A673 (cell line): ENCODE results near the gene SLC22A15. TPM values are rescaled to one million over a fixed set of nuclear protein-coding genes. Genes with fewer than 3 reads are reported as not detected.
A peak's percentile ranks its signal among the peaks of the same experiment; 100 is the strongest.

Source experiments
- BruUV-seq: library from RNA; stranded (reverse); fragments of 400-500 nt; replicated peaks from 2 replicates; lab custom pipeline; 2021; lab: Mats Ljungman, UMichigan
- CTCF ChIA-PET: fragments of 300-600 bp; sonication (Branson Sonifier 250); formaldehyde crosslinking; loops from one replicate; lab custom pipeline; 2022; ENCODE audit warnings: antibody characterized with exemption; lab: Charles Lee
- POLR2A ChIA-PET: fragments of 300-600 bp; sonication (Branson Sonifier 250); formaldehyde crosslinking; loops from one replicate; lab custom pipeline; 2022; ENCODE audit warnings: antibody characterized with exemption; ENCODE audit not compliant: low non-redundant PET; lab: Charles Lee
- DNase-seq: peaks from one replicate; pipeline ENCODE4 v3.0.0-alpha.2; 2015; ENCODE audit warnings: low spot score
- H3K27ac ChIP-seq: fragments of 200-600 bp; sonication (generic); 2 replicates; pipeline ENCODE4 v1.5.1; 2016; ENCODE audit warnings: mixed run types, low read depth, mild to moderate bottlenecking, mixed read lengths, antibody characterized with exemption, low read length; ENCODE audit not compliant: poor library complexity, severe bottlenecking
- H3K27me3 ChIP-seq: fragments of 200-600 bp; sonication (generic); replicated peaks from 2 replicates; pipeline ENCODE4 v1.6.1; 2017; ENCODE audit warnings: mixed run types, low read depth, mild to moderate bottlenecking, mixed read lengths, antibody characterized with exemption, low read length; ENCODE audit not compliant: insufficient read depth, poor library complexity
- H3K36me3 ChIP-seq: fragments of 200-600 bp; sonication (generic); 2 replicates; pipeline ENCODE4 v1.6.1; 2016; ENCODE audit warnings: mixed run types, mild to moderate bottlenecking, mixed read lengths, antibody characterized with exemption, low read length; ENCODE audit not compliant: insufficient read depth, poor library complexity, severe bottlenecking
- H3K4me1 ChIP-seq: fragments of 200-600 bp; sonication (generic); 2 replicates; pipeline ENCODE4 v1.6.1; 2017; ENCODE audit warnings: mixed run types, mild to moderate bottlenecking, mixed read lengths, antibody characterized with exemption, low read length; ENCODE audit not compliant: insufficient read depth, poor library complexity, severe bottlenecking
- H3K4me3 ChIP-seq: fragments of 200-600 bp; sonication (generic); 2 replicates; pipeline ENCODE4 v1.5.1; 2016; ENCODE audit warnings: low read depth, mixed run types, mild to moderate bottlenecking, mixed read lengths, low read length; ENCODE audit not compliant: poor library complexity, severe bottlenecking
- H3K9me3 ChIP-seq: fragments of 200-600 bp; sonication (generic); 2 replicates; pipeline ENCODE4 v1.6.1; 2016; ENCODE audit warnings: mixed run types, low read depth, mild to moderate bottlenecking, mixed read lengths, antibody characterized with exemption, low read length; ENCODE audit not compliant: poor library complexity, severe bottlenecking
- CTCF ChIP-seq: fragments of 300-800, 200-600 bp; sonication (generic); conservative IDR thresholded peaks from 2 replicates; pipeline ENCODE4 v1.5.1; 2017; ENCODE audit warnings: low read depth, mild to moderate bottlenecking, antibody characterized with exemption, low read length, moderate library complexity, mixed read lengths
- EZH2 ChIP-seq: fragments of 200-600 bp; sonication (generic); IDR thresholded peaks from 2 replicates; pipeline ENCODE4 v1.6.1; 2017; ENCODE audit warnings: borderline replicate concordance, low read depth, mild to moderate bottlenecking, mixed read lengths, antibody characterized with exemption, low read length; ENCODE audit not compliant: poor library complexity, severe bottlenecking
- intact Hi-C: fragments of 100-400 bp; cut with micrococcal nuclease; formaldehyde crosslinking; loops from one replicate; pipeline ENCODE4 v1.10.0; 2022; ENCODE audit not compliant: unreplicated experiment
- total RNA-seq: library from RNA; stranded (reverse); gene quantifications from 2 replicates; pipeline ENCODE4 v1.2.3, GENCODE V29; 2021

The SLC22A15 gene
- total RNA-seq, 1 experiment from 2014 or later: 0.39 TPM

- intact Hi-C loops: no loop called here
- BruUV-seq: no TSS peak
- CTCF ChIA-PET: interaction anchor here (0.6 kb wide), 1 partner anchor 233 kb away, joined by 7 read pairs; no protein-coding TSS in a partner anchor
- H3K9me3 ChIP-seq: no peaks in the 10 kb centered on the region
- peak overlapping the region; percentile 97 for H3K27ac ChIP-seq
- peaks cover 29% of the 10 kb centered on the region for H3K4me1 ChIP-seq
- no peak for TF ChIP-seq EZH2
- TF ChIP-seq CTCF: 0 out of 2 replicates have a peak, but pooled peaks have one; percentile 25
- DNase-seq: peak; percentile 51
- H3K4me3 ChIP-seq: no peak overlapping the region
- no peaks in the 10 kb centered on the region for H3K27me3 ChIP-seq
- POLR2A ChIA-PET: no interaction called here
- H3K36me3 ChIP-seq: no peaks in the 10 kb centered on the region
Measured at GRCh38 chr1:116078699-116079223, 102.4 kb downstream of the SLC22A15 start.

GRCh38 chr1:116087628-116088027 lies 111.3 kb downstream of the SLC22A15 start:
- Histone ChIP-seq H3K4me1 (no peaks in the 10 kb centered on the region), H3K36me3 (no peaks in the 10 kb centered on the region), H3K4me3 (no peak overlapping the region), H3K9me3 (peaks cover 23% of the 10 kb centered on the region), H3K27me3 (no peaks in the 10 kb centered on the region), H3K27ac (no peak overlapping the region)
- no peak for TF ChIP-seq CTCF
- TF ChIP-seq EZH2: no peak
- ChIA-PET CTCF (no interaction called here), POLR2A (no interaction called here)
- BruUV-seq: no TSS peak
- DNase-seq: no peak
- intact Hi-C loops: no loop called here

- Histone ChIP-seq H3K27ac (no peak overlapping the region), H3K9me3 (peaks cover 30% of the 10 kb centered on the region), H3K36me3 (no peaks in the 10 kb centered on the region), H3K4me1 (no peaks in the 10 kb centered on the region), H3K27me3 (no peaks in the 10 kb centered on the region), H3K4me3 (no peak overlapping the region)
- no peak for TF ChIP-seq CTCF
- no peak for TF ChIP-seq EZH2
- CTCF ChIA-PET: no interaction called here
- no TSS peak for BruUV-seq
- no peak for DNase-seq
- POLR2A ChIA-PET: no interaction called here
- intact Hi-C loops: no loop called here
Measured at GRCh38 chr1:116089870-116090269, 113.6 kb downstream of the SLC22A15 start.
